GM21576 (cell line): ENCODE results near the gene CTSA.
"Not testable (repeated sequence)": the region's sequence is repeated elsewhere in the genome, so short reads cannot be mapped to it uniquely, and the experiment has no call there.

Source experiments
- ATAC-seq: cut with Tn5 transposase; IDR thresholded peaks from one replicate; pipeline ENCODE4 v1.9.1; 2021; ENCODE audit warnings: mild to moderate bottlenecking, moderate library complexity; ENCODE audit not compliant: unreplicated experiment

Gene CTSA

DNA sequence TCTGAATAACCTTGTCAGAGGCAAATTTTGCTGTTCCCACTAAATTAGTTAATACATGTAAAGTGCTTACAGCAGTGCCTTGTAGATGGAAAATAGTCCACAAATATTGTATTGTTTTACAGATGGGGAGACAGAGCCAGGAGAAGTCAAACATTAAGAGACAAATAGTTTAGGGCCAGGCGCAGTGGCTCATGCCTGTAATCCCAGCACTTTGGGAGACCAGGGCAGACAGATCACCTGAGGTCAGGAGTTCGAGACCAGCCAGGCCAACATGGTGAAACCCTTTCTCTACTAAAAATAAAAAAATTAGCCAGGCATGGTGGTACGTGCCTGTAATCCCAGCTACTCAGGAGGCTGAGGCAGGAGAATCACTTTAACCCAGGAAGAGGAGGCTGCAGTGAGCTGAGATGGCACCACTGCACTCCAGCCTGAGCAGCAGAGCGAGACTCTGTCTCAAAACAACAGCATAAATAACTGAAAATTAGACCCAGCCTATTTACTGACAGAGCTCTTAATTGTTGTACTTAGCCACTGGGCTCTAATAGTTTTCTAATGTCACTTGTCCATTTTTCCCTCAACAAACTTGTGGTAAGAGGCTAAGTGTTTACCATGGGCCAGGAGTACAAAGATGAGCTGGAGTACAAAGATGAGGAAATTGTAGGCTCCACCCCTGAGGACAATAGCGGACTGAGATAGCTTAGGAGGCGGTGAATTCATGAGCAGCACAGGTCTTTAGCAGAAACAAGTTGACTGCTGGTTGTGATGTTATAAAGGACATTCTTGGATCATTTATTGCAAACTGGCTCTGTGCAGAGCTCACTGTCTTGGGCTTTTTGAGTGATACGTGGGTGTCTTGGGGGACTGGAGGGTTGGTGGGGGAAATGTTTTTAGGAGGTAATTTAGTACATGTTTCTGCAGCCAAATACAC is 27.3 kb upstream of the CTSA start:
- ATAC-seq: no peak

DNA sequence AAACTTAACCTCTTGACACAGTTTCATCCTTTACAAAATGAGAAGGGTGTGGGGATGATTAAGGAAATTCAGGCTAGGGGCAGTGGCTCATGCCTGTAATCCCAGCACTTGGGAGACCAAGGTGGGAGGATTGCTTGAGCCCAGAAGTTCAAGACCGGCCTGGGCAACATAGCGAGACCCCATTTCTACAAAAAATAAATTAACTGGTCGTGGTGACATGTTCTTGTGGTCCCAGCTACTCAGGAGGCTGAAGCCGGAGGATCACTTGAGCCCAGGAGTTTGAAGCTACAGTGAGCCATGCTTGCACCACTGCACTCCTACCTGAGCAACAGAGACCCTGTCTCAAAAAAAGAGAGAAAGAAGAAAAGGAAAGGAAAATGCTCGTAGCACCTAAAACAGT is 24.7 kb upstream of the CTSA start:
- no peak for ATAC-seq

DNA sequence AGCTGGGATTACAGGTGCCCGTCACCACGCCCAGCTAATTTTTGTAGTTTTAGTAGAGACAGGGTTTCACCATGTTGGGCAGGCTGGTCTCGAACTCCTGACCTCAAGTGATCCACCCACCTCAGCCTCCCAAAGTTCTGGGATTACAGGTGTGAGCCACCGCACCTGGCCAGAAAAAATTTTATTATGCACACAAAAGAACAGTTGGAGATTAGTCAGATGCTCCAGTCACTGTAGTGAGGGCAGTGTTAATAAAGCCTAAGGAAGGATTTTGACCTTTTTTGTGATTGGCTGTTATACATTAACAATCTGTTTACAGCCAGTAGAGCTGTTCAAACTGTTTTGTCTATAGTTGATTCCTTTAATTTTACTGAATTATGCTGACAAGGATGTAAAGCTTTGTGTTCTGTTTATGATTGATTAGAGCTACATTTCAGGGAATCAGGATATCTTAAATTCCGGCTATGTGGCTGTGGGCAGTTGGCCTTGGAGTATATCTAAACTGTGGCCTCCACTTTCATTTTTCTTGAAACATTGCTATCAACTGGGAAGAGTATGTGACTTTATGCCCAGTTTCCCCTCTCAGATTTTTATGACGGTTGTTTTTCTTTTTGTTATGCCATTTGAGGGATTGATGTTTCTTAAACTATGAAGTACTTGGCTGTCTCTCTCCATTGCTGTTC is 23.9 kb upstream of the CTSA start:
- ATAC-seq: no peak

DNA sequence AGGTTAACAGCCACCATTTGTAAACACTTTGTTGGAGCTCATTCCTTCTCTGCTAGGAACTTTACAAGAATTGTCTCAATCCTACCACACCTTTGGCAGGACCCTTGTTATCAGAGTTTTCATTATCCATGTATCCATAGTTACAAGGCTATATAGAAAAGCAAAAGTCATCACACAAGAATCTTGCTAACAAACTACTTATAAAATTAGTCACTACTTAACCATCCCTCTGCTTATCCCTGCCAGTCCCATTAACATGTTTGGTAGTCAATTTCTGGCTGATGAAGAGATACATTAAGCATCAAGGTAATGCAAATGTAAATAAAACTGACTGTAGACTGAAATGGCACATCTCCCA is 23.3 kb upstream of the CTSA start:
- no peak for ATAC-seq

DNA sequence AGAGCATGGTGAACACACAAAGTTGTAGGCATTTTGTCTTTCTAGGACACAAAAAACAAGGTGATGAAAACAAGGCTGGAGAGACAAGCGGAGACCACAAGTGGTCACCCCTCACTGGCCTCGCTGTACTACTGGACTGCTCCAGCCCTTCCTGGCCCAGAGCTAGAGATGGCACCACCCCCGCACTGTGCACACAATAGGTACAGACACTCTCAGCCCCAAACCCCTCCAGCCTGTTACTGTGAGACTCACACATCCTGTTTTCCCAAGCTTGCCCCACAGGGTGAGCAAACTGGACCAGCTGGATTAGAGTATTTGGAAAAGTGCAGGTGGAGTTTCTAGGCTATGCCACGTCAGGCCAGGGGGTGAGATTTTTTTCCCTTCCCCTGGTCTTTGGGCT is 18.5 kb upstream of the CTSA start:
- ATAC-seq: no peak

- no peak for ATAC-seq
These were observed 17.6 kb upstream of the CTSA start for GRCh38 chr20:45873409-45874103.

- ATAC-seq: not testable (repeated sequence)
These were observed 17.0 kb upstream of the CTSA start for GRCh38 chr20:45874104-45874481.

DNA sequence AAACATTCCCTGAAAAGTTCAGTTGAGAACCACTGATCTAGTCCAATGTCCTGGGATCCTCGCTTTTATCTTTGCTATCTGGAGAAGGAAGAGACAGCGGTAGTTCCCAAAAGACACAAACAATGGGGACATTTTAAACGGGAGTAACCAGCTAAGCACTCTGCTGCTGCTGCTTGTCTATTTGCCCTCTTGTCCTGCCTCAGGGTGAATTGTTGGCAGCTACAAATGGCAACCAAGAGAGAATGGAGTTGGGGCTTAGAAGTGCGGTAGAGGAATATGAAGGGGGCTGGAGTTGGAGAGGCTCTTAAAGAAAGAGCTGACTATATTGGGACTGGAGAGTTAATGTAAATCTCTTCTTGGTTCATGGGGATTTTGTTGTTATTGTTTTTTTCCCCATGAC is 16.6 kb upstream of the CTSA start:
- ATAC-seq: no peak

- no peak for ATAC-seq
These were observed 12.9 kb upstream of the CTSA start for GRCh38 chr20:45878076-45878761.

GRCh38 chr20:45880988-45881788 is 9.9 kb upstream of the CTSA start, which contains the start of gene ZSWIM1:
TSS of gene ZSWIM1 (plus strand) at chr20:45881227. CDS start at chr20:45882593, 1,366 bp downstream.
- ATAC-seq: peak; percentile 99

GRCh38 chr20:45882469-45883099 is 8.6 kb upstream of the CTSA start:
- ATAC-seq: no peak

GRCh38 chr20:45883100-45883469 is 8.1 kb upstream of the CTSA start:
- no peak for ATAC-seq

DNA sequence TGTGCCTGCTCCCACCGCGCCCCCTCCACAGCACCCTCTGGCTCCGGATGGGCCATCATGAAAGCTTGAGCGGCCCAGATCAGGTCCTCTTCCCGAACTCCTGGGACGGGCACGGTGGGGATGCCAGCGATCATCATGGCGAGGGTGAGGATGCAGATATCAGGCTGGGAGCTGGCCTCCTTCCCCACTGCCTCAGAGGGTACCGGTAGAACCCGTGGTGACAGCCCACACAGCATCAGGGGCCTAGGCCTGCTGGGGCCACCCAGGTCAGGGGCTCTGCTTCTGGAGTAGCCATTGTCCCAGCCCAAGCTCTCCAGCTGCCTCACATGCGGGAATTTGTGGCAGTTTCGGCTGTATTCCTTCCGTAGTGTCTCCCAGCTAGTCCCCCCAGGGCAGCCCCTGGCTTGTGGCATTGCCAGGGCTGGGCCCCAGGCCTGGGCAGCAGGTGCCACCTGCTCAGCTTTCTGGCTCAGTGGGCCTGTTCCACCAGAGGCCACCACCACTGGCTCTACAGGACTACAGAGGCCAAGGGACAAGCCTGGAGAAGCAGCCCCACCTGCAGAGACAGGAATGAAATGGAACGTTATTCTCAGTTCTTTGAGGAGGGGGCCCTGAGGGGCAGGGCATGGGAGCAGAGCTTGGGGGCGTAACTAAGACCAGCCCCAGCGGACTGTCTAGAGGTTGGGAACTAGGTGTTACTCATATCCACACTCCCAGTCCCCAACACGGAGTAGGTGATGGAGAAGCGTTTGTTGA is 4.4 kb upstream of the CTSA start:
- ATAC-seq: no peak

GRCh38 chr20:45887346-45887715 is 3.8 kb upstream of the CTSA start, which contains the start of gene SPATA25:
TSS of gene SPATA25 (minus strand) at chr20:45887622. CDS start at chr20:45887590, 32 bp downstream.
- ATAC-seq: no peak

GRCh38 chr20:45888681-45889080 is 2.5 kb upstream of the CTSA start:
- ATAC-seq: no peak

- ATAC-seq: peak; percentile 6
These were observed 804 bp upstream of the CTSA start for GRCh38 chr20:45890077-45890984.

GRCh38 chr20:45892049-45892825 is 1.1 kb downstream of the CTSA start:
- ATAC-seq: no peak
